NCI-H1436 (cell line): Measurements from ENCODE around the gene GADD45A.
"Not testable (repeated sequence)": the region's sequence is repeated elsewhere in the genome, so short reads cannot be mapped to it uniquely, and the experiment has no call there.

ENCODE experiments used
- DNase-seq: peaks from one replicate; lab custom pipeline; 2025; lab: John Stamatoyannopoulos, UW

Gene GADD45A

GRCh38 chr1:67685067-67685557 is at the start of gene GADD45A:
Gene GADD45A (plus strand): TSS chr1:67685201. CDS start chr1:67685495, 294 bp downstream.
- DNase-seq, result peak; percentile 99

GRCh38 chr1:67636146-67636545 is 48.9 kb upstream of the GADD45A start:
- no peak for DNase-seq

GRCh38 chr1:67639361-67639760 is 45.6 kb upstream of the GADD45A start:
- DNase-seq, result no peak

- no peak for DNase-seq
These were observed 42.4 kb upstream of the GADD45A start for GRCh38 chr1:67642629-67643028.

GRCh38 chr1:67644566-67644965 is 40.4 kb upstream of the GADD45A start:
- DNase-seq, result no peak

GRCh38 chr1:67645495-67646144 is 39.4 kb upstream of the GADD45A start:
- peak; percentile 20 for DNase-seq

- peak; percentile 67 for DNase-seq
These were observed 38.6 kb upstream of the GADD45A start for GRCh38 chr1:67646145-67647035.

GRCh38 chr1:67647036-67647798 is 37.8 kb upstream of the GADD45A start:
- DNase-seq, result no peak

- DNase-seq, result no peak
These were observed 37.1 kb upstream of the GADD45A start for GRCh38 chr1:67647814-67648358.

- no peak for DNase-seq
These were observed 36.2 kb upstream of the GADD45A start for GRCh38 chr1:67648582-67649326.

GRCh38 chr1:67650061-67650460 is 34.9 kb upstream of the GADD45A start:
- no peak for DNase-seq

GRCh38 chr1:67651031-67651430 is 34.0 kb upstream of the GADD45A start:
- no peak for DNase-seq

GRCh38 chr1:67652800-67653199 is 32.2 kb upstream of the GADD45A start:
- peak; percentile 23 for DNase-seq

- no peak for DNase-seq
These were observed 31.7 kb upstream of the GADD45A start for GRCh38 chr1:67653304-67653703.

- DNase-seq, result no peak
These were observed 29.4 kb upstream of the GADD45A start for GRCh38 chr1:67655581-67655980.

GRCh38 chr1:67657152-67657551 is 27.8 kb upstream of the GADD45A start:
- DNase-seq, result not testable (repeated sequence)

- DNase-seq, result no peak
These were observed 25.8 kb upstream of the GADD45A start for GRCh38 chr1:67659229-67659628.

GRCh38 chr1:67662884-67663283 is 22.1 kb upstream of the GADD45A start:
- no peak for DNase-seq

GRCh38 chr1:67664048-67664447 is 21.0 kb upstream of the GADD45A start:
- DNase-seq, result no peak

GRCh38 chr1:67665307-67665706 is 19.7 kb upstream of the GADD45A start:
- DNase-seq, result not testable (repeated sequence)

GRCh38 chr1:67666636-67667035 is 18.4 kb upstream of the GADD45A start:
- no peak for DNase-seq
